ENCODE measurements around the gene B4GALNT3.

Gene B4GALNT3

GRCh38 chr12:509500-509899, 49.8 kb downstream of the B4GALNT3 start:
- no peak for DNase-seq (ENCODE audit: low read depth)

- no peak for DNase-seq (ENCODE audit: low read depth)
Observed at GRCh38 chr12:510071-510825, 50.5 kb downstream of the B4GALNT3 start.

- DNase-seq (ENCODE audit: low read depth): no peak
Observed at GRCh38 chr12:512933-513332, 53.2 kb downstream of the B4GALNT3 start.

GRCh38 chr12:513446-513845, 53.7 kb downstream of the B4GALNT3 start:
- no peak for DNase-seq (ENCODE audit: low read depth)

GRCh38 chr12:517538-517937, 57.8 kb downstream of the B4GALNT3 start:
- no peak for DNase-seq (ENCODE audit: low read depth)

GRCh38 chr12:520119-520518, 60.4 kb downstream of the B4GALNT3 start:
- no peak for DNase-seq (ENCODE audit: low read depth)

GRCh38 chr12:522692-523378, 63.1 kb downstream of the B4GALNT3 start:
- DNase-seq (ENCODE audit: low read depth): no peak

- DNase-seq (ENCODE audit: low read depth): no peak
Observed at GRCh38 chr12:524167-524951, 64.6 kb downstream of the B4GALNT3 start.

GRCh38 chr12:526089-526488, 66.3 kb downstream of the B4GALNT3 start:
- no peak for DNase-seq (ENCODE audit: low read depth)

GRCh38 chr12:527241-527640, 67.5 kb downstream of the B4GALNT3 start:
- no peak for DNase-seq (ENCODE audit: low read depth)

GRCh38 chr12:527729-528128, 68.0 kb downstream of the B4GALNT3 start:
- DNase-seq (ENCODE audit: low read depth): no peak

- no peak for DNase-seq (ENCODE audit: low read depth)
Observed at GRCh38 chr12:530308-530707, 70.6 kb downstream of the B4GALNT3 start.

- no peak for DNase-seq (ENCODE audit: low read depth)
Observed at GRCh38 chr12:530821-531220, 71.1 kb downstream of the B4GALNT3 start.

GRCh38 chr12:531951-532585, 72.3 kb downstream of the B4GALNT3 start:
- DNase-seq (ENCODE audit: low read depth): no peak

GRCh38 chr12:532908-533565, 73.3 kb downstream of the B4GALNT3 start:
- no peak for DNase-seq (ENCODE audit: low read depth)

GRCh38 chr12:533718-534117, 74.0 kb downstream of the B4GALNT3 start:
- DNase-seq (ENCODE audit: low read depth): no peak

GRCh38 chr12:534216-534615, 74.5 kb downstream of the B4GALNT3 start:
- DNase-seq (ENCODE audit: low read depth): no peak

GRCh38 chr12:535396-535795, 75.7 kb downstream of the B4GALNT3 start:
- no peak for DNase-seq (ENCODE audit: low read depth)

GRCh38 chr12:536751-537245, 77.1 kb downstream of the B4GALNT3 start:
- no peak for DNase-seq (ENCODE audit: low read depth)

- DNase-seq (ENCODE audit: low read depth): no peak
Observed at GRCh38 chr12:537772-538171, 78.0 kb downstream of the B4GALNT3 start.

- DNase-seq (ENCODE audit: low read depth): no peak
Observed at GRCh38 chr12:538731-539539, 79.2 kb downstream of the B4GALNT3 start.
